ENCODE data around the gene RGS13. TPM values are rescaled to one million over a fixed set of nuclear protein-coding genes. Genes with fewer than 3 reads are reported as not detected.

Gene RGS13, protein sequence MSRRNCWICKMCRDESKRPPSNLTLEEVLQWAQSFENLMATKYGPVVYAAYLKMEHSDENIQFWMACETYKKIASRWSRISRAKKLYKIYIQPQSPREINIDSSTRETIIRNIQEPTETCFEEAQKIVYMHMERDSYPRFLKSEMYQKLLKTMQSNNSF
- total RNA-seq (under 1 TPM; 0.17 to 0.30 TPM), total RNA-seq (0 to 2.1 (median 0.18) reads per million in 172 experiments)
- 0.06 TPM for polyA plus RNA-seq (2013, experiment 1 of 2)
- 0.05 TPM for polyA plus RNA-seq (2013, experiment 2 of 2)

GRCh38 chr1:192635939-192636338 is at the start of gene RGS13:
TSS of gene RGS13 (plus strand) at chr1:192636147. CDS start at chr1:192644335, 8,188 bp downstream.
- intact Hi-C loops (cut with DNase I, micrococcal nuclease) = no loop called here
- ChIA-PET CTCF (no interaction called here), POLR2A (no interaction called here)
- DNase-seq (no peak), ATAC-seq (ENCODE audit: poor library complexity) (no peak)
- Mint-ChIP-seq H3K4me1 (ENCODE audit: low read depth) (no peaks in the 10 kb centered on the region), H3K9me3 (no peaks in the 10 kb centered on the region), H3K4me3 (no peak within 1 kb of the TSS), H3K27me3 (no peaks in the 10 kb centered on the region), H3K27ac (no peak within 1 kb of the TSS), H3K36me3 (ENCODE audit: low read depth) (no peaks in the 10 kb centered on the region)
- H3K36me3 ChIP-seq (ENCODE audit: insufficient read depth, low read length) = no peaks in the 10 kb centered on the region
- no peaks in the 10 kb centered on the region for H3K27me3 ChIP-seq (ENCODE audit: control insufficient read depth in 1 of 2, insufficient read depth in 2 of 2, low read length in 2 of 2)
- no peak within 1 kb of the TSS for H3K27ac ChIP-seq (ENCODE audit: low read depth in 1 of 2, low read length in 2 of 2)
- no peaks in the 10 kb centered on the region for H3K4me1 ChIP-seq (ENCODE audit: insufficient read depth, low read length)
- no peaks in the 10 kb centered on the region for H3K9me3 ChIP-seq (ENCODE audit: control insufficient read depth in 1 of 2, insufficient read depth in 1 of 2, low read length in 2 of 2)
- H3K4me3 ChIP-seq (ENCODE audit: low read length) = no peak within 1 kb of the TSS
- TF ChIP-seq CTCF (IDR thresholded peaks at IDR 0.05) = no peak

DNA sequence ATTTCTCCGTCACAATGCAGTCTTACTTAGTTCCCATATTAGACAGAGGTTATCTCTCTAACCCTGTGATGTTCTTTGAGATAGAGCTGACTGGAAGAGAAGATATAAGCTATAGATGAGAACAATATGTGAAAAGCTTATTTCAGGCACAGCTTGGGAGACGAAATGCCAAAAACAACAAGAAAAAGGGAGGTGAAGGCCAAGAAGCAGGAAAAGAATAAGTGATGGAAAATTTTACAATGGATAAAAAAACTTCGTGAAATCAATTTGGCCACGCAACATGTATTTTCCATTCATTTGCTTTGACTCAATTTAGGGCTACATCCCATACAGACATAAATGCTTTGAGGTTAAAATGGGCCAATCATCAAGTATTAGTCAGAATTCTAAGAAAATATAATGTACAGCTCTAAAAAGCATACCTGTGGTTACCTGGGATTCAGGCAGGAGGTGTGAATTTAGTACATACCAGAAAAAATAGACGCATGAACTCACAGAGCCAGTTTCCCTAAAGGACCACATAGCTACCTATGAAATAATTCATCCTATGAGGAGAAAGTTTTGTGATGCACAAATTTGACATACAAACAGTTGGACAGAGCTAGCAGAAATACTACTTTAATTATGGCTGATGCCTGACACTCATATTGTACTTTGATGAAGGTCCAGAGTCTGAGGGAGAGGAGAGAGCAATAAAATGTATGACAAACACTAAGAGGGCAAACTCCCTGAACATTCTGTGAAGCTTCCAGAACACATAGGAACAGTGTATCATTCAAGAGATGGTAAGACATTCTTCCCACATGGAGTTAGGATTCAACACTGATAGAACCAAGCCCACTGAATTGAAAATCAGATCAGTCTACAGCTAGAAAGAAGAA is 48.3 kb upstream of the RGS13 start:
- intact Hi-C loops (cut with DNase I, micrococcal nuclease) = loop anchor here in 1 of 2 experiments (10.0 kb wide), 1 partner anchor 217 kb away; the partner anchor contains the start of gene RGS2
- H3K4me3 Mint-ChIP-seq = no peak overlapping the region
- Histone ChIP-seq H3K4me3 (ENCODE audit: low read length) (no peak overlapping the region), H3K4me1 (ENCODE audit: insufficient read depth, low read length) (no peaks in the 10 kb centered on the region), H3K27ac (ENCODE audit: low read depth in 1 of 2, low read length in 2 of 2) (no peak overlapping the region), H3K27me3 (ENCODE audit: control insufficient read depth in 1 of 2, insufficient read depth in 2 of 2, low read length in 2 of 2) (no peaks in the 10 kb centered on the region), H3K9me3 (ENCODE audit: control insufficient read depth in 1 of 2, insufficient read depth in 1 of 2, low read length in 2 of 2) (no peaks in the 10 kb centered on the region), H3K36me3 (ENCODE audit: insufficient read depth, low read length) (no peaks in the 10 kb centered on the region)
- H3K9me3 Mint-ChIP-seq = no peaks in the 10 kb centered on the region
- no peaks in the 10 kb centered on the region for H3K36me3 Mint-ChIP-seq (ENCODE audit: low read depth)
- ChIA-PET POLR2A (no interaction called here), CTCF (interaction anchor here (0.9 kb wide), 1 partner anchor 11 kb away, joined by 3 read pairs; no protein-coding TSS in a partner anchor)
- ATAC-seq (ENCODE audit: poor library complexity) (no peak), DNase-seq (no peak)
- no peaks in the 10 kb centered on the region for H3K4me1 Mint-ChIP-seq (ENCODE audit: low read depth)
- H3K27ac Mint-ChIP-seq = no peak overlapping the region
- TF ChIP-seq CTCF (IDR thresholded peaks at IDR 0.05) = no peak
- no peaks in the 10 kb centered on the region for H3K27me3 Mint-ChIP-seq

DNA sequence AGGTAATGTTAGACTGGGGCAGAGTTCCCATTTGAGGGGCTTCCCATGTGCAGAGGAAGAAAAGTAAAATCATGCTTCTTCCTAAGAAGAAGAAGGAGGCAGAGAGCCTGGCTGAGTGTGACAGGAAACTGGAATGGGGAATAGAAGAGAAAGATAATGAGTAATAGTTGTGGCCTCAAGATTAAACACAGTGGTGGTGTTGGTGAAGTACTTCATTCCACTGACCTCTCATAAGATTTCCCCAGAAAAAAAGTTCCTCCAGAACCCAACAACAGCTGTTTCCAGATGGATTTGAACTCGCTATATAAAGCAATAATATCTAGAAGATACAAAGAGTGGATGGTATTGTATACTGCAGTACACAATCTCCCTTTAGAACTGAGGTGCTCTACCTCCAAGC is 47.4 kb upstream of the RGS13 start:
- H3K4me1 Mint-ChIP-seq (ENCODE audit: low read depth) = no peaks in the 10 kb centered on the region
- H3K27ac Mint-ChIP-seq = no peak overlapping the region
- ATAC-seq (ENCODE audit: poor library complexity) (no peak), DNase-seq (no peak)
- Histone ChIP-seq H3K4me1 (ENCODE audit: insufficient read depth, low read length) (no peaks in the 10 kb centered on the region), H3K4me3 (ENCODE audit: low read length) (no peak overlapping the region), H3K36me3 (ENCODE audit: insufficient read depth, low read length) (no peaks in the 10 kb centered on the region), H3K9me3 (ENCODE audit: control insufficient read depth in 1 of 2, insufficient read depth in 1 of 2, low read length in 2 of 2) (no peaks in the 10 kb centered on the region), H3K27me3 (ENCODE audit: control insufficient read depth in 1 of 2, insufficient read depth in 2 of 2, low read length in 2 of 2) (no peaks in the 10 kb centered on the region), H3K27ac (ENCODE audit: low read depth in 1 of 2, low read length in 2 of 2) (no peak overlapping the region)
- H3K36me3 Mint-ChIP-seq (ENCODE audit: low read depth) = no peaks in the 10 kb centered on the region
- POLR2A ChIA-PET = no interaction called here
- intact Hi-C loops (cut with DNase I, micrococcal nuclease) = loop anchor here in 1 of 2 experiments (10.0 kb wide), 1 partner anchor 216 kb away; the partner anchor contains the start of gene RGS2
- TF ChIP-seq CTCF (IDR thresholded peaks at IDR 0.05) = no peak
- no peaks in the 10 kb centered on the region for H3K9me3 Mint-ChIP-seq
- no peak overlapping the region for H3K4me3 Mint-ChIP-seq
- H3K27me3 Mint-ChIP-seq = no peaks in the 10 kb centered on the region
- CTCF ChIA-PET = no interaction called here

All from CD4-positive, alpha-beta T cell (primary cell).